ENCODE data around the gene ABCB8. TPM values are rescaled to one million over a fixed set of nuclear protein-coding genes. Genes with fewer than 3 reads are reported as not detected.

The ABCB8 gene
- total and polyA plus RNA-seq, 9 of the 15 experiments (the other 6 are each of a cell fraction or from before 2014, with no cell fraction given), result 7.6 to 106 (median 36.3) TPM

DNA sequence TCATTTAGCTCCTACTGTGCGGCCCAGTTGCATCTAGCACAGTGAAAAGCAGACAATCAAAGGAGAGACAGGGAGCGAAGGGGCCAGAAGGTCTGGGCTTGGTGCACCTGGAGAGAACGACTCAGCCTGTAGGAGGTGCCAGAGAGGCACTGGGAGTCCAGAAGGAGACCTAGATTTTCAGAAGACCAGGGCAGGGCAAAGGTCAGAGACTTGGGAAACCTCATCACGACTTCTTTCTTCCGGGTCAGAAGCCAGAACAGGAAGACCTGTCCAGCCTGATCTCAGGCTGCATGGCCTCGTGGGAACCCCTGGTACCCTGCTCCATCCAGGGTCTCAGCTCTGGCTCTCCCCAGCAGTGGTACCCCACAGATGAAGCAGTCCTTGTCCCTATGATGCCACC, 63.2 kb downstream of the ABCB8 start (continued):
- TF ChIP-seq, protein P1, sequence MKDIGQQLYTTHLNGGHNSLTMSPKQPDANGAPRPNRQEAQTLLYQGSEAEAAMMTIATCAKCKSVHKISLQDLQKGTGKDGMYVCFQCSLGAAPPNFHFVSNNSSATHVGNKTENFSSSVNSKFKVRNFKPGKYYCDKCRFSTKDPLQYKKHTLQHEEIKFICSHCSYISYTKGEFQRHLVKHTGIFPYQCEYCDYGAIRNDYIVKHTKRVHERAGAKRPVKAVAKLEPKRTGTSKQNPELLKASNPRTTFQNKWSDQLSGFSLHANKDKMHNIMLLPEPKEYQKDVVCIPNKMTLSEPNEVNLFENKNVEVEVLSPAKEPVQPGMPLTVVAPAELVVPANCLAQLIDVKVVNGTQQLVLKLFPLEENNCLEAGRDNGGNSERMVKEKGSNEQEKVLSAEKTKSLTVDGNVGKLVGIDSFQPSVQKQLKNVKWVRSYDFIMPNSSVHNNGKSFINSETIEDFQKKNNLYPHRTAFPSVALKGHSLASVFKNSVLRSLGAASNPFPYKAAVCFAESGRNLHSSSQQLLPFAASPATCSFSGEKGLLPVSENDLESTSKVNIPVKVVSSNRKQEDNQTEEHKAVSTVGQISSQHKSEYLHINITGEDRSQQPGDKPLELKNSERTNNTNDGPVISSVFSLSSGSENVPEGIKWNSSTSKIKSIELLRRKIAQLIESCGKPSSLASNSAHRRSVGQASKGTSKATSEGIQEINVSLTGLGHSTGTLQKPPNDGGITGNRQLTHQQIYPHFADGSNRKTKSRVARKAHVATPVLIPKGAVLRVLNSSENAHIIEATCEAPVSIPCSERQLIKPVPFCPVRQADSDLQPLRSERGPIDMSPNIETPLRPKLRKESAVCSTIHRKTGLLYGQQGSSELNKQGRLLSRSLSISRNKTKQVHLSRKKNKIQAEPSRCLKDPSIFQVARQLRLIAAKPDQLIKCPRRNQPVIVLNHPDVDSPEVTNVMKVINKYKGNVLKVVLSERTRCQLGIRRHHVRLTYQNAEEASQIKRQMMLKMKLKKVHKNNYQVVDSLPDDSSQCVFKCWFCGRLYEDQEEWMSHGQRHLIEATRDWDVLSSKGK (CRISPR knock-in tag; IDR thresholded peaks at IDR 0.05), result no peak
- TF ChIP-seq SMAD4 (CRISPR knock-in tag; conservative IDR thresholded peaks at IDR 0.05) (peak; percentile 50; the same call in 1 of the 2 replicates), CREB1 (IDR thresholded peaks at IDR 0.05) (no peak), CREB1 (CRISPR knock-in tag; IDR thresholded peaks at IDR 0.05) (no peak), MIER1 (IDR thresholded peaks at IDR 0.05; ENCODE audit: low read depth) (no peak), LCOR (CRISPR knock-in tag; IDR thresholded peaks at IDR 0.05) (no peak), JUND (IDR thresholded peaks at IDR 0.05; ENCODE audit: borderline replicate concordance, low read depth, low read length) (0 out of 2 replicates have a peak, but pooled peaks have one; percentile 13), JUND (tag; IDR thresholded peaks at IDR 0.05; ENCODE audit: borderline replicate concordance, low read depth, low read length) (no peak), CCNT2 (IDR thresholded peaks at IDR 0.05; ENCODE audit: borderline replicate concordance, extremely low read depth, insufficient read length, low read depth, low read length) (no peak), ATF7 (IDR thresholded peaks at IDR 0.05) (peak; percentile 11; the same call in 1 of the 2 replicates), SREBF2 (CRISPR knock-in tag; IDR thresholded peaks at IDR 0.05) (0 out of 2 replicates have a peak, but pooled peaks have one; percentile 56), REST (IDR thresholded peaks at IDR 0.05; ENCODE audit: borderline replicate concordance) (peak; percentile 41; the same call in 1 of the 2 replicates), REST (CRISPR knock-in tag; IDR thresholded peaks at IDR 0.05; ENCODE audit: low read depth) (no peak)
- TF ChIP-seq, protein P2, sequence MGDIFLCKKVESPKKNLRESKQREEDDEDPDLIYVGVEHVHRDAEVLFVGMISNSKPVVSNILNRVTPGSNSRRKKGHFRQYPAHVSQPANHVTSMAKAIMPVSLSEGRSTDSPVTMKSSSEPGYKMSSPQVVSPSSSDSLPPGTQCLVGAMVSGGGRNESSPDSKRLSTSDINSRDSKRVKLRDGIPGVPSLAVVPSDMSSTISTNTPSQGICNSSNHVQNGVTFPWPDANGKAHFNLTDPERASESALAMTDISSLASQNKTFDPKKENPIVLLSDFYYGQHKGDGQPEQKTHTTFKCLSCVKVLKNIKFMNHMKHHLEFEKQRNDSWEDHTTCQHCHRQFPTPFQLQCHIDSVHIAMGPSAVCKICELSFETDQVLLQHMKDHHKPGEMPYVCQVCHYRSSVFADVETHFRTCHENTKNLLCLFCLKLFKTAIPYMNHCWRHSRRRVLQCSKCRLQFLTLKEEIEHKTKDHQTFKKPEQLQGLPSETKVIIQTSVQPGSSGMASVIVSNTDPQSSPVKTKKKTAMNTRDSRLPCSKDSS (IDR thresholded peaks at IDR 0.05; ENCODE audit: low read depth, partially characterized antibody), result no peak
- TF ChIP-seq, protein P3, sequence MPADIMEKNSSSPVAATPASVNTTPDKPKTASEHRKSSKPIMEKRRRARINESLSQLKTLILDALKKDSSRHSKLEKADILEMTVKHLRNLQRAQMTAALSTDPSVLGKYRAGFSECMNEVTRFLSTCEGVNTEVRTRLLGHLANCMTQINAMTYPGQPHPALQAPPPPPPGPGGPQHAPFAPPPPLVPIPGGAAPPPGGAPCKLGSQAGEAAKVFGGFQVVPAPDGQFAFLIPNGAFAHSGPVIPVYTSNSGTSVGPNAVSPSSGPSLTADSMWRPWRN (IDR thresholded peaks at IDR 0.05; ENCODE audit: low read depth), result no peak

Measured in K562 (cell line).